ENCODE results near the gene AHI1.

Gene AHI1

GRCh38 chr6:135306740-135307420 lies 190.7 kb downstream of the AHI1 start:
- Histone ChIP-seq H3K27ac (ENCODE audit: low read depth in 2 of 2, low read length in 2 of 2) (no peak overlapping the region), H3K27me3 (ENCODE audit: control insufficient read depth in 2 of 2, insufficient read depth in 2 of 2, low read length in 2 of 2) (no peaks in the 10 kb centered on the region), H3K36me3 (ENCODE audit: control insufficient read depth in 2 of 2, insufficient read depth in 2 of 2, low read length in 2 of 2) (no peaks in the 10 kb centered on the region), H3K9me3 (ENCODE audit: control insufficient read depth in 2 of 2, low read length in 2 of 2) (no peaks in the 10 kb centered on the region), H3K9ac (ENCODE audit: low read depth in 1 of 2, low read length in 2 of 2) (no peak overlapping the region), H3K4me1 (ENCODE audit: control insufficient read depth in 2 of 2, insufficient read depth in 2 of 2, low read length in 2 of 2) (no peaks in the 10 kb centered on the region), H3K4me3 (ENCODE audit: low read length in 2 of 2) (no peak overlapping the region)

DNA sequence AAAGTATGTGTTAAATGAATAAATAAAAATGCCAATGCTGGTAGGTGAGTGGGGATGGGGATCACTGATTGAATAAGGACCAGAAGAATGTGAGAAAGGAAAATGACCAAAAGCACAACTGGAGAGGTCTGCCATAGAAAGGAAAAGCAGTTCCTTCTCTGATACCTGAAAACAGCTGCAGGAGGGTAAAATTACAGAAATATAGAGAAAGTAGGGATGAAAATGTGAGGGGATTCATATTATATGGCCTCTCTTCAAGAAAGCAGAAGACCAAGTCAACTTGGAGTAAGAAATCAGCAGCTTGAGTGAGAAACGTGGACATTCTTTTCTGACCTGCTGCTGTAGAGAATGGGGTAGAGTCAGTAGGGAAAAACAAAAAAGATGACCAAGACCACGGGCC lies 191.4 kb downstream of the AHI1 start:
- no peaks in the 10 kb centered on the region for H3K36me3 ChIP-seq (ENCODE audit: control insufficient read depth in 2 of 2, insufficient read depth in 2 of 2, low read length in 2 of 2)
- no peaks in the 10 kb centered on the region for H3K4me1 ChIP-seq (ENCODE audit: control insufficient read depth in 2 of 2, insufficient read depth in 2 of 2, low read length in 2 of 2)
- no peak overlapping the region for H3K9ac ChIP-seq (ENCODE audit: low read depth in 1 of 2, low read length in 2 of 2)
- no peaks in the 10 kb centered on the region for H3K9me3 ChIP-seq (ENCODE audit: control insufficient read depth in 2 of 2, low read length in 2 of 2)
- H3K27ac ChIP-seq (ENCODE audit: low read depth in 2 of 2, low read length in 2 of 2), result no peak overlapping the region
- no peak overlapping the region for H3K4me3 ChIP-seq (ENCODE audit: low read length in 2 of 2)
- H3K27me3 ChIP-seq (ENCODE audit: control insufficient read depth in 2 of 2, insufficient read depth in 2 of 2, low read length in 2 of 2), result no peaks in the 10 kb centered on the region

DNA sequence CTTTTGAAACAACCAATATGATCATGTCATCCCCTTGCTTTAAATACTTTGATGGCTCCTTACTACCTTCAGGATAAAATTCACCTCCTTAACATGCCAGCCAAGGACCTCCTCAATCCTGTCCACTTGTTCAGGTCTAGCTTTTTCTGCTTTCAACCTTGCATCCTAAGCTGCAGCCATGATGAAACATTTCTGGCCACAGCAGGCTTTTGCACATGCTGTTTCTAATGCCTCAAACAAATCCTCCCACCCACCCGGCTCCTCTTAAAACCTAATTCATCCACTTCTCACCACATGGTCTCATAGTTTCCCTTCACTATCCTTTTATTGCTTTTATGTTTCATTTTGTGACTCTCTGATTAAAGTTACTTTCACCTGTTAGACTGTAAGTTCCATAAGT lies 191.9 kb downstream of the AHI1 start:
- Histone ChIP-seq H3K9ac (ENCODE audit: low read depth in 1 of 2, low read length in 2 of 2) (no peak overlapping the region), H3K9me3 (ENCODE audit: control insufficient read depth in 2 of 2, low read length in 2 of 2) (no peaks in the 10 kb centered on the region), H3K36me3 (ENCODE audit: control insufficient read depth in 2 of 2, insufficient read depth in 2 of 2, low read length in 2 of 2) (no peaks in the 10 kb centered on the region), H3K4me1 (ENCODE audit: control insufficient read depth in 2 of 2, insufficient read depth in 2 of 2, low read length in 2 of 2) (no peaks in the 10 kb centered on the region), H3K4me3 (ENCODE audit: low read length in 2 of 2) (no peak overlapping the region), H3K27ac (ENCODE audit: low read depth in 2 of 2, low read length in 2 of 2) (no peak overlapping the region), H3K27me3 (ENCODE audit: control insufficient read depth in 2 of 2, insufficient read depth in 2 of 2, low read length in 2 of 2) (no peaks in the 10 kb centered on the region)

- H3K36me3 ChIP-seq (ENCODE audit: control insufficient read depth in 2 of 2, insufficient read depth in 2 of 2, low read length in 2 of 2), result no peaks in the 10 kb centered on the region
- H3K4me1 ChIP-seq (ENCODE audit: control insufficient read depth in 2 of 2, insufficient read depth in 2 of 2, low read length in 2 of 2), result no peaks in the 10 kb centered on the region
- H3K9me3 ChIP-seq (ENCODE audit: control insufficient read depth in 2 of 2, low read length in 2 of 2), result no peaks in the 10 kb centered on the region
- H3K27me3 ChIP-seq (ENCODE audit: control insufficient read depth in 2 of 2, insufficient read depth in 2 of 2, low read length in 2 of 2), result no peaks in the 10 kb centered on the region
- H3K4me3 ChIP-seq (ENCODE audit: low read length in 2 of 2), result no peak overlapping the region
- no peak overlapping the region for H3K27ac ChIP-seq (ENCODE audit: low read depth in 2 of 2, low read length in 2 of 2)
- H3K9ac ChIP-seq (ENCODE audit: low read depth in 1 of 2, low read length in 2 of 2), result no peak overlapping the region
These were observed 192.7 kb downstream of the AHI1 start for GRCh38 chr6:135304883-135305282.

- Histone ChIP-seq H3K4me3 (ENCODE audit: low read length in 2 of 2) (no peak overlapping the region), H3K27me3 (ENCODE audit: control insufficient read depth in 2 of 2, insufficient read depth in 2 of 2, low read length in 2 of 2) (no peaks in the 10 kb centered on the region), H3K9me3 (ENCODE audit: control insufficient read depth in 2 of 2, low read length in 2 of 2) (no peaks in the 10 kb centered on the region), H3K27ac (ENCODE audit: low read depth in 2 of 2, low read length in 2 of 2) (no peak overlapping the region), H3K4me1 (ENCODE audit: control insufficient read depth in 2 of 2, insufficient read depth in 2 of 2, low read length in 2 of 2) (no peaks in the 10 kb centered on the region), H3K36me3 (ENCODE audit: control insufficient read depth in 2 of 2, insufficient read depth in 2 of 2, low read length in 2 of 2) (no peaks in the 10 kb centered on the region), H3K9ac (ENCODE audit: low read depth in 1 of 2, low read length in 2 of 2) (no peak overlapping the region)
These were observed 196.2 kb downstream of the AHI1 start for GRCh38 chr6:135301304-135301703.

DNA sequence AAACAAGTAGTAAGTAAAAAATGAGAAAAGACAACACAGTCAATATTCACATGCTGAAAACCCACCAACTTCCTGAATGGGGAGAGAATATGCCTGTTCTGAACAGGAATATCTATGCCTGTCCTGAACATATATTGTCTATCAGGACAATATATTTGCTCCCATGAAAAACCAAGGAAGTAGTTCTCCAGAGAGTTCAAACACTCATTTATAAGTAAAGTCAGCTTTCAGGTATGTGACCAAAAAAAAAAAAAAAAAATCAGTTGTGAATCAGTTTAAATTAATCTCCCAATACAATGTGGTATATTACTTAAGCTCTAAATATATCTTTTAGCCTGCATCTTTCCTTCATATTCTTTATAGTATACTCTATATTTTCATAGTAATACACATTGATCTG lies 197.0 kb downstream of the AHI1 start:
- no peaks in the 10 kb centered on the region for H3K36me3 ChIP-seq (ENCODE audit: control insufficient read depth in 2 of 2, insufficient read depth in 2 of 2, low read length in 2 of 2)
- no peaks in the 10 kb centered on the region for H3K4me1 ChIP-seq (ENCODE audit: control insufficient read depth in 2 of 2, insufficient read depth in 2 of 2, low read length in 2 of 2)
- no peaks in the 10 kb centered on the region for H3K27me3 ChIP-seq (ENCODE audit: control insufficient read depth in 2 of 2, insufficient read depth in 2 of 2, low read length in 2 of 2)
- H3K27ac ChIP-seq (ENCODE audit: low read depth in 2 of 2, low read length in 2 of 2), result no peak overlapping the region
- no peak overlapping the region for H3K9ac ChIP-seq (ENCODE audit: low read depth in 1 of 2, low read length in 2 of 2)
- no peak overlapping the region for H3K4me3 ChIP-seq (ENCODE audit: low read length in 2 of 2)
- H3K9me3 ChIP-seq (ENCODE audit: control insufficient read depth in 2 of 2, low read length in 2 of 2), result no peaks in the 10 kb centered on the region

GRCh38 chr6:135299256-135299655 lies 198.3 kb downstream of the AHI1 start:
- Histone ChIP-seq H3K9me3 (ENCODE audit: control insufficient read depth in 2 of 2, low read length in 2 of 2) (no peaks in the 10 kb centered on the region), H3K27ac (ENCODE audit: low read depth in 2 of 2, low read length in 2 of 2) (no peak overlapping the region), H3K36me3 (ENCODE audit: control insufficient read depth in 2 of 2, insufficient read depth in 2 of 2, low read length in 2 of 2) (no peaks in the 10 kb centered on the region), H3K4me1 (ENCODE audit: control insufficient read depth in 2 of 2, insufficient read depth in 2 of 2, low read length in 2 of 2) (no peaks in the 10 kb centered on the region), H3K27me3 (ENCODE audit: control insufficient read depth in 2 of 2, insufficient read depth in 2 of 2, low read length in 2 of 2) (no peaks in the 10 kb centered on the region), H3K9ac (ENCODE audit: low read depth in 1 of 2, low read length in 2 of 2) (no peak overlapping the region), H3K4me3 (ENCODE audit: low read length in 2 of 2) (no peak overlapping the region)

- H3K27me3 ChIP-seq (ENCODE audit: control insufficient read depth in 2 of 2, insufficient read depth in 2 of 2, low read length in 2 of 2), result no peaks in the 10 kb centered on the region
- no peaks in the 10 kb centered on the region for H3K9me3 ChIP-seq (ENCODE audit: control insufficient read depth in 2 of 2, low read length in 2 of 2)
- no peak overlapping the region for H3K27ac ChIP-seq (ENCODE audit: low read depth in 2 of 2, low read length in 2 of 2)
- no peak overlapping the region for H3K9ac ChIP-seq (ENCODE audit: low read depth in 1 of 2, low read length in 2 of 2)
- H3K4me1 ChIP-seq (ENCODE audit: control insufficient read depth in 2 of 2, insufficient read depth in 2 of 2, low read length in 2 of 2), result no peaks in the 10 kb centered on the region
- no peaks in the 10 kb centered on the region for H3K36me3 ChIP-seq (ENCODE audit: control insufficient read depth in 2 of 2, insufficient read depth in 2 of 2, low read length in 2 of 2)
- H3K4me3 ChIP-seq (ENCODE audit: low read length in 2 of 2), result no peak overlapping the region
These were observed 199.1 kb downstream of the AHI1 start for GRCh38 chr6:135298455-135298854.

DNA sequence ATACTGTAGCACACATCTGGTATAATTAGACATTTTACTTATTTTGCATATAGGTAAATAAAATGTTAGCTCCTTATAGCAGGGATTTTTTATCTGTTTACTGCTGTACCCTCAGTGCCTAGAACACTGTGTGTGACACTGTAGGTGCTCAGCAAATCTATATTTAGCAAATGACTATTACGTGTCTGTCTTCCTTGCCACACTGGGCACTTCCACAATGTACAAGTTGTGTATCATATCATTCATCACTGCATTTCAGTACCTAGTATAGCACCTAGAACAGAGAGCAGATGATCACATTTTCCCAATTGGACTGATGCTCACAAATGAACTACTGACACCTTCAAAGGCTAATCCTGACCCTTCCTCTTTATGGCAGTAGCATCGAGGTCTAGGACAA lies 200.8 kb downstream of the AHI1 start:
- Histone ChIP-seq H3K9ac (ENCODE audit: low read depth in 1 of 2, low read length in 2 of 2) (no peak overlapping the region), H3K36me3 (ENCODE audit: control insufficient read depth in 2 of 2, insufficient read depth in 2 of 2, low read length in 2 of 2) (no peaks in the 10 kb centered on the region), H3K9me3 (ENCODE audit: control insufficient read depth in 2 of 2, low read length in 2 of 2) (no peaks in the 10 kb centered on the region), H3K27me3 (ENCODE audit: control insufficient read depth in 2 of 2, insufficient read depth in 2 of 2, low read length in 2 of 2) (no peaks in the 10 kb centered on the region), H3K27ac (ENCODE audit: low read depth in 2 of 2, low read length in 2 of 2) (no peak overlapping the region), H3K4me1 (ENCODE audit: control insufficient read depth in 2 of 2, insufficient read depth in 2 of 2, low read length in 2 of 2) (no peaks in the 10 kb centered on the region), H3K4me3 (ENCODE audit: low read length in 2 of 2) (no peak overlapping the region)

GRCh38 chr6:135295085-135295484 lies 202.5 kb downstream of the AHI1 start:
- Histone ChIP-seq H3K27ac (ENCODE audit: low read depth in 2 of 2, low read length in 2 of 2) (no peak overlapping the region), H3K4me3 (ENCODE audit: low read length in 2 of 2) (no peak overlapping the region), H3K9ac (ENCODE audit: low read depth in 1 of 2, low read length in 2 of 2) (no peak overlapping the region), H3K36me3 (ENCODE audit: control insufficient read depth in 2 of 2, insufficient read depth in 2 of 2, low read length in 2 of 2) (no peaks in the 10 kb centered on the region), H3K4me1 (ENCODE audit: control insufficient read depth in 2 of 2, insufficient read depth in 2 of 2, low read length in 2 of 2) (no peaks in the 10 kb centered on the region), H3K27me3 (ENCODE audit: control insufficient read depth in 2 of 2, insufficient read depth in 2 of 2, low read length in 2 of 2) (no peaks in the 10 kb centered on the region), H3K9me3 (ENCODE audit: control insufficient read depth in 2 of 2, low read length in 2 of 2) (no peaks in the 10 kb centered on the region)
